SK-N-SH (cell line): ENCODE measurements around the gene GAN. TPM values are rescaled to one million over a fixed set of nuclear protein-coding genes. Genes with fewer than 3 reads are reported as not detected.
"Not testable (repeated sequence)": the region's sequence is repeated elsewhere in the genome, so short reads cannot be mapped to it uniquely, and the experiment has no call there.

Source experiments
- CTCF ChIA-PET: fragments of 300-600, 350-600 bp; formaldehyde crosslinking; extraction: SDS; loops from one replicate; lab custom pipeline; 2021; lab: Yijun Ruan, JAX
- POLR2A ChIA-PET: fragments of 350-600 bp; sonication (Branson Sonifier 250); formaldehyde crosslinking; extraction: SDS; loops from one replicate; lab custom pipeline; 2020; ENCODE audit warnings: antibody characterized with exemption, inconsistent platforms; lab: Yijun Ruan, JAX
- DNase-seq: peaks from one replicate; pipeline ENCODE4 v3.0.0; 2012
- H2AFZ ChIP-seq: fragments of 200-600 bp; sonication (generic); 2 replicates; pipeline ENCODE4 v1.8.1; 2016; ENCODE audit warnings: antibody characterized with exemption, mild to moderate bottlenecking, low read depth
- H3F3A ChIP-seq: fragments of 200-600 bp; sonication (generic); replicated peaks from 2 replicates; pipeline ENCODE3; 2016; ENCODE audit warnings: antibody characterized with exemption, mild to moderate bottlenecking; ENCODE audit not compliant: insufficient read depth
- H3K27ac ChIP-seq, 2 experiments: fragments of 200-500 bp in 1 of 2; fragments of 200-600 bp in 1 of 2; sonication (Bioruptor generic) in 1 of 2; sonication (generic), shearing (Covaris generic) in 1 of 2; 2 replicates each; pipeline versions ENCODE4 v1.5.1 to v1.6.1; 2014 to 2016; ENCODE audit warnings: low read depth in 2 of 2, inconsistent platforms in 1 of 2, low read length in 1 of 2, mild to moderate bottlenecking in 1 of 2, mixed read lengths in 1 of 2
- H3K27me3 ChIP-seq: fragments of 200-600 bp; sonication (generic), shearing (Covaris generic); 2 replicates; pipeline ENCODE4 v1.6.1; 2016; ENCODE audit warnings: mixed run types; ENCODE audit not compliant: insufficient read depth
- H3K36me3 ChIP-seq, 2 experiments: fragments of 200-500 bp in 1 of 2; fragments of 200-600 bp in 1 of 2; sonication (Bioruptor generic) in 1 of 2; sonication (generic) in 1 of 2; replicated peaks in 1 of 2; 2 replicates each; pipeline versions ENCODE3 to v1.5.1; 2014 to 2016; ENCODE audit warnings: low read length in 1 of 2, mild to moderate bottlenecking in 1 of 2; ENCODE audit not compliant: insufficient read depth in 2 of 2, control insufficient read depth in 1 of 2
- H3K4me1 ChIP-seq, 2 experiments: fragments of 200-500 bp in 1 of 2; fragments of 200-600 bp in 1 of 2; sonication (Bioruptor generic) in 1 of 2; sonication (generic), shearing (Covaris generic) in 1 of 2; 2 replicates each; pipeline versions ENCODE4 v1.5.1 to v1.6.1; 2014 to 2016; ENCODE audit warnings: low read depth in 1 of 2, low read length in 1 of 2, mixed run types in 1 of 2; ENCODE audit not compliant: insufficient read depth in 2 of 2, control insufficient read depth in 1 of 2
- H3K4me2 ChIP-seq: fragments of 200-600 bp; sonication (generic), shearing (Covaris generic); 2 replicates; pipeline ENCODE4 v1.6.1; 2017; ENCODE audit warnings: mixed run types
- H3K4me3 ChIP-seq, 2 experiments: fragments of 200-500 bp in 1 of 2; fragments of 200-600 bp in 1 of 2; sonication (Bioruptor generic) in 1 of 2; sonication (generic), shearing (Covaris generic) in 1 of 2; 2 replicates each; pipeline versions ENCODE4 v1.5.1 to v1.8.1; 2014 to 2016; ENCODE audit warnings: low read depth in 2 of 2, inconsistent platforms in 1 of 2, low read length in 1 of 2, mild to moderate bottlenecking in 1 of 2, mixed read lengths in 1 of 2, moderate library complexity in 1 of 2
- H3K79me2 ChIP-seq: fragments of 200-600 bp; sonication (generic); 2 replicates; pipeline ENCODE4 v1.8.1; 2017; ENCODE audit warnings: mild to moderate bottlenecking; ENCODE audit not compliant: insufficient read depth
- H3K9ac ChIP-seq: fragments of 200-600 bp; sonication (generic); 2 replicates; pipeline ENCODE4 v1.6.1; 2017; ENCODE audit warnings: mixed run types
- H3K9me2 ChIP-seq: fragments of 200-600 bp; sonication (generic); 2 replicates; pipeline ENCODE4 v1.6.1; 2017; ENCODE audit warnings: mixed run types
- H3K9me3 ChIP-seq: fragments of 200-600 bp; sonication (generic); 2 replicates; pipeline ENCODE4 v1.6.1; 2017; ENCODE audit warnings: mixed run types, mild to moderate bottlenecking, moderate library complexity
- H4K20me1 ChIP-seq: fragments of 200-600 bp; sonication (generic); 2 replicates; pipeline ENCODE4 v1.6.1; 2017; ENCODE audit warnings: mild to moderate bottlenecking, mixed run types; ENCODE audit not compliant: insufficient read depth
- CHD2 ChIP-seq: fragments of 150-350 bp; IDR thresholded peaks from 2 replicates; pipeline ENCODE4 v1.6.1; 2018; ENCODE audit warnings: low read length; ENCODE audit not compliant: partially characterized antibody
- FOXJ3 ChIP-seq: sonication (generic); formaldehyde crosslinking; IDR thresholded peaks from 2 replicates; pipeline ENCODE4 v1.5.1; 2020; ENCODE audit warnings: mild to moderate bottlenecking, missing genetic modification reagents
- JUND ChIP-seq: IDR thresholded peaks from 2 replicates; pipeline ENCODE4 v1.4.0; 2012
- MEF2A ChIP-seq: IDR thresholded peaks from 2 replicates; pipeline ENCODE4 v1.4.0; 2012; ENCODE audit warnings: low read depth, borderline replicate concordance
- MXI1 ChIP-seq: IDR thresholded peaks from 2 replicates; pipeline ENCODE4 v1.6.1; 2012; ENCODE audit warnings: mild to moderate bottlenecking, low read depth, low read length, improper control_type of control experiment
- POLR2AphosphoS5 ChIP-seq: IDR thresholded peaks from 2 replicates; pipeline ENCODE4 v1.6.1; 2012; ENCODE audit warnings: low read depth, low read length
- RAD21 ChIP-seq: IDR thresholded peaks from 2 replicates; pipeline ENCODE4 v1.6.1; 2012; ENCODE audit warnings: mild to moderate bottlenecking, low read length
- RCOR1 ChIP-seq: fragments of 150-350 bp; IDR thresholded peaks from 2 replicates; pipeline ENCODE4 v1.6.1; 2017; ENCODE audit warnings: antibody characterized with exemption, low read length
- RFX5 ChIP-seq: IDR thresholded peaks from 2 replicates; pipeline ENCODE4 v1.6.1; 2012; ENCODE audit warnings: mild to moderate bottlenecking, improper control_type of control experiment, low read length
- RXRA ChIP-seq: IDR thresholded peaks from 2 replicates; pipeline ENCODE4 v1.4.0; 2012; ENCODE audit warnings: low read depth, mild to moderate bottlenecking, borderline replicate concordance
- SMC3 ChIP-seq: IDR thresholded peaks from 2 replicates; pipeline ENCODE4 v1.6.1; 2012; ENCODE audit warnings: low read depth, low read length, improper control_type of control experiment
- YY1 ChIP-seq: IDR thresholded peaks from 2 replicates; pipeline ENCODE4 v1.4.0; 2012; ENCODE audit warnings: low read depth, mild to moderate bottlenecking
- WGBS: methylation state at CpG from one replicate; pipeline ENCODE4 v1.1.6; 2017; ENCODE audit warnings: low lambda C conversion rate; 5-methylcytosine and 5-hydroxymethylcytosine counted together
- polyA plus RNA-seq, 3 experiments: library from polyadenylated mRNA; depleted of rRNA; stranded (reverse); fragments of >200 nt; gene quantifications; 2 replicates each; pipeline ENCODE4 v1.2.3, GENCODE V29; 2012
- TF ChIP-seq, protein P1 (sequence below): fragments of 150-350 bp; IDR thresholded peaks from 2 replicates; pipeline ENCODE4 v1.6.1; 2016; ENCODE audit warnings: mild to moderate bottlenecking, low read depth, low read length
- TF ChIP-seq, protein P2 (sequence below): IDR thresholded peaks from 2 replicates; pipeline ENCODE4 v1.4.0; 2012; ENCODE audit warnings: low read depth, borderline replicate concordance
- TF ChIP-seq, protein P3 (sequence below): IDR thresholded peaks from 2 replicates; pipeline ENCODE4; 2012
- TF ChIP-seq, protein P4 (sequence below): IDR thresholded peaks from 2 replicates; pipeline ENCODE4 v1.4.0; 2012; ENCODE audit warnings: low read depth, borderline replicate concordance
- TF ChIP-seq, protein P5 (sequence below): IDR thresholded peaks from 2 replicates; pipeline ENCODE4 v1.6.1; 2012; ENCODE audit warnings: mild to moderate bottlenecking, low read depth, low read length, moderate library complexity
- TF ChIP-seq, protein P6 (sequence below): fragments of 200-600 bp; sonication (generic); IDR thresholded peaks from 2 replicates; pipeline ENCODE4 v1.6.1; 2017; ENCODE audit warnings: antibody characterized with exemption, mild to moderate bottlenecking, moderate library complexity

GAN gene
- polyA plus RNA-seq, 1 of the 3 experiments (the other 2 are of a cell fraction): 0.79 TPM

DNA sequence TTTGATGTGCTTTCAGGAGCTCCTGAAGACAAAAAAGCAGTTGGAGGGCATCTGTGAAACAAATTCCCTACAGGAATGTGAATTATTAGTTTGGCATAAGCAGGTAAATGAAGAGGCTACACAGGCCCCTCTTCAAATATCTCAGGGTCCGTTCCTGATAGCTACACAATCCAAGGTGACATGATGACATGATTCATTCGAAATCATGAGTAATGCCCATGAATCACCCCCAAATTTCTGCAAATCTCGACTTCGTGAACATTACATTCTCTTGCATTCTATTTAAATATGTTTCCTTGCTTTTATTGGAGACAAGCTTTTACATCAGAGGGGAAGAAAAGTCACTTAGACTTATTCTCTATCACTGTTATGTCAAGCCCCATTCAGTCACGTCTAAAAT lies 22.3 kb downstream of the GAN start:
- peaks cover 22% of the 10 kb centered on the region; the same call in 1 of the 2 replicates for H3K79me2 ChIP-seq
- no peak for DNase-seq
- peaks cover 0 to 3% of the 10 kb centered on the region in 2 experiments for H3K36me3 ChIP-seq
- 86% methylated on average over 5 of the region's 5 CpGs for WGBS
- ChIA-PET POLR2A (no interaction called here), CTCF (interaction anchor here (0.6 to 1.5 kb wide), 5 partner anchors 28 to 333 kb away, joined by 3 to 4 read pairs (median 3); no protein-coding TSS in a partner anchor)
- H3K4me3 ChIP-seq: no peak overlapping the region
- H3K4me2 ChIP-seq: no peak overlapping the region
- H2AFZ ChIP-seq: no peak overlapping the region
- H3F3A ChIP-seq: no peaks in the 10 kb centered on the region
- no peaks in the 10 kb centered on the region for H3K9me2 ChIP-seq
- H3K4me1 ChIP-seq: no peaks in the 10 kb centered on the region
- H4K20me1 ChIP-seq: no peaks in the 10 kb centered on the region
- H3K9ac ChIP-seq: no peak overlapping the region
- no peak for TF ChIP-seq MXI1
- no peak for TF ChIP-seq MEF2A
- no peak for TF ChIP-seq CHD2
- no peak for TF ChIP-seq RCOR1
- TF ChIP-seq SMC3: no peak
- TF ChIP-seq, protein P1, sequence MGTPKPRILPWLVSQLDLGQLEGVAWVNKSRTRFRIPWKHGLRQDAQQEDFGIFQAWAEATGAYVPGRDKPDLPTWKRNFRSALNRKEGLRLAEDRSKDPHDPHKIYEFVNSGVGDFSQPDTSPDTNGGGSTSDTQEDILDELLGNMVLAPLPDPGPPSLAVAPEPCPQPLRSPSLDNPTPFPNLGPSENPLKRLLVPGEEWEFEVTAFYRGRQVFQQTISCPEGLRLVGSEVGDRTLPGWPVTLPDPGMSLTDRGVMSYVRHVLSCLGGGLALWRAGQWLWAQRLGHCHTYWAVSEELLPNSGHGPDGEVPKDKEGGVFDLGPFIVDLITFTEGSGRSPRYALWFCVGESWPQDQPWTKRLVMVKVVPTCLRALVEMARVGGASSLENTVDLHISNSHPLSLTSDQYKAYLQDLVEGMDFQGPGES: no peak
- no peak for TF ChIP-seq POLR2AphosphoS5
- TF ChIP-seq, protein P2, sequence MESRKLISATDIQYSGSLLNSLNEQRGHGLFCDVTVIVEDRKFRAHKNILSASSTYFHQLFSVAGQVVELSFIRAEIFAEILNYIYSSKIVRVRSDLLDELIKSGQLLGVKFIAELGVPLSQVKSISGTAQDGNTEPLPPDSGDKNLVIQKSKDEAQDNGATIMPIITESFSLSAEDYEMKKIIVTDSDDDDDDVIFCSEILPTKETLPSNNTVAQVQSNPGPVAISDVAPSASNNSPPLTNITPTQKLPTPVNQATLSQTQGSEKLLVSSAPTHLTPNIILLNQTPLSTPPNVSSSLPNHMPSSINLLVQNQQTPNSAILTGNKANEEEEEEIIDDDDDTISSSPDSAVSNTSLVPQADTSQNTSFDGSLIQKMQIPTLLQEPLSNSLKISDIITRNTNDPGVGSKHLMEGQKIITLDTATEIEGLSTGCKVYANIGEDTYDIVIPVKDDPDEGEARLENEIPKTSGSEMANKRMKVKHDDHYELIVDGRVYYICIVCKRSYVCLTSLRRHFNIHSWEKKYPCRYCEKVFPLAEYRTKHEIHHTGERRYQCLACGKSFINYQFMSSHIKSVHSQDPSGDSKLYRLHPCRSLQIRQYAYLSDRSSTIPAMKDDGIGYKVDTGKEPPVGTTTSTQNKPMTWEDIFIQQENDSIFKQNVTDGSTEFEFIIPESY: no peak
- no peak for TF ChIP-seq YY1
- TF ChIP-seq, protein P3, sequence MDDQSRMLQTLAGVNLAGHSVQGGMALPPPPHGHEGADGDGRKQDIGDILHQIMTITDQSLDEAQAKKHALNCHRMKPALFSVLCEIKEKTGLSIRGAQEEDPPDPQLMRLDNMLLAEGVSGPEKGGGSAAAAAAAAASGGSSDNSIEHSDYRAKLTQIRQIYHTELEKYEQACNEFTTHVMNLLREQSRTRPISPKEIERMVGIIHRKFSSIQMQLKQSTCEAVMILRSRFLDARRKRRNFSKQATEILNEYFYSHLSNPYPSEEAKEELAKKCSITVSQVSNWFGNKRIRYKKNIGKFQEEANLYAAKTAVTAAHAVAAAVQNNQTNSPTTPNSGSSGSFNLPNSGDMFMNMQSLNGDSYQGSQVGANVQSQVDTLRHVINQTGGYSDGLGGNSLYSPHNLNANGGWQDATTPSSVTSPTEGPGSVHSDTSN: no peak
- no peak for TF ChIP-seq JUND
- TF ChIP-seq, protein P4, sequence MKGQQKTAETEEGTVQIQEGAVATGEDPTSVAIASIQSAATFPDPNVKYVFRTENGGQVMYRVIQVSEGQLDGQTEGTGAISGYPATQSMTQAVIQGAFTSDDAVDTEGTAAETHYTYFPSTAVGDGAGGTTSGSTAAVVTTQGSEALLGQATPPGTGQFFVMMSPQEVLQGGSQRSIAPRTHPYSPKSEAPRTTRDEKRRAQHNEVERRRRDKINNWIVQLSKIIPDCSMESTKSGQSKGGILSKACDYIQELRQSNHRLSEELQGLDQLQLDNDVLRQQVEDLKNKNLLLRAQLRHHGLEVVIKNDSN: no peak
- TF ChIP-seq, protein P5, sequence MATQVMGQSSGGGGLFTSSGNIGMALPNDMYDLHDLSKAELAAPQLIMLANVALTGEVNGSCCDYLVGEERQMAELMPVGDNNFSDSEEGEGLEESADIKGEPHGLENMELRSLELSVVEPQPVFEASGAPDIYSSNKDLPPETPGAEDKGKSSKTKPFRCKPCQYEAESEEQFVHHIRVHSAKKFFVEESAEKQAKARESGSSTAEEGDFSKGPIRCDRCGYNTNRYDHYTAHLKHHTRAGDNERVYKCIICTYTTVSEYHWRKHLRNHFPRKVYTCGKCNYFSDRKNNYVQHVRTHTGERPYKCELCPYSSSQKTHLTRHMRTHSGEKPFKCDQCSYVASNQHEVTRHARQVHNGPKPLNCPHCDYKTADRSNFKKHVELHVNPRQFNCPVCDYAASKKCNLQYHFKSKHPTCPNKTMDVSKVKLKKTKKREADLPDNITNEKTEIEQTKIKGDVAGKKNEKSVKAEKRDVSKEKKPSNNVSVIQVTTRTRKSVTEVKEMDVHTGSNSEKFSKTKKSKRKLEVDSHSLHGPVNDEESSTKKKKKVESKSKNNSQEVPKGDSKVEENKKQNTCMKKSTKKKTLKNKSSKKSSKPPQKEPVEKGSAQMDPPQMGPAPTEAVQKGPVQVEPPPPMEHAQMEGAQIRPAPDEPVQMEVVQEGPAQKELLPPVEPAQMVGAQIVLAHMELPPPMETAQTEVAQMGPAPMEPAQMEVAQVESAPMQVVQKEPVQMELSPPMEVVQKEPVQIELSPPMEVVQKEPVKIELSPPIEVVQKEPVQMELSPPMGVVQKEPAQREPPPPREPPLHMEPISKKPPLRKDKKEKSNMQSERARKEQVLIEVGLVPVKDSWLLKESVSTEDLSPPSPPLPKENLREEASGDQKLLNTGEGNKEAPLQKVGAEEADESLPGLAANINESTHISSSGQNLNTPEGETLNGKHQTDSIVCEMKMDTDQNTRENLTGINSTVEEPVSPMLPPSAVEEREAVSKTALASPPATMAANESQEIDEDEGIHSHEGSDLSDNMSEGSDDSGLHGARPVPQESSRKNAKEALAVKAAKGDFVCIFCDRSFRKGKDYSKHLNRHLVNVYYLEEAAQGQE: no peak
- no peak for TF ChIP-seq FOXJ3 (CRISPR knock-in tag)
- TF ChIP-seq, protein P6, sequence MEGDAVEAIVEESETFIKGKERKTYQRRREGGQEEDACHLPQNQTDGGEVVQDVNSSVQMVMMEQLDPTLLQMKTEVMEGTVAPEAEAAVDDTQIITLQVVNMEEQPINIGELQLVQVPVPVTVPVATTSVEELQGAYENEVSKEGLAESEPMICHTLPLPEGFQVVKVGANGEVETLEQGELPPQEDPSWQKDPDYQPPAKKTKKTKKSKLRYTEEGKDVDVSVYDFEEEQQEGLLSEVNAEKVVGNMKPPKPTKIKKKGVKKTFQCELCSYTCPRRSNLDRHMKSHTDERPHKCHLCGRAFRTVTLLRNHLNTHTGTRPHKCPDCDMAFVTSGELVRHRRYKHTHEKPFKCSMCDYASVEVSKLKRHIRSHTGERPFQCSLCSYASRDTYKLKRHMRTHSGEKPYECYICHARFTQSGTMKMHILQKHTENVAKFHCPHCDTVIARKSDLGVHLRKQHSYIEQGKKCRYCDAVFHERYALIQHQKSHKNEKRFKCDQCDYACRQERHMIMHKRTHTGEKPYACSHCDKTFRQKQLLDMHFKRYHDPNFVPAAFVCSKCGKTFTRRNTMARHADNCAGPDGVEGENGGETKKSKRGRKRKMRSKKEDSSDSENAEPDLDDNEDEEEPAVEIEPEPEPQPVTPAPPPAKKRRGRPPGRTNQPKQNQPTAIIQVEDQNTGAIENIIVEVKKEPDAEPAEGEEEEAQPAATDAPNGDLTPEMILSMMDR: no peak
- no peak for TF ChIP-seq RAD21
- no peak for TF ChIP-seq RFX5
- no peak for TF ChIP-seq RXRA
- no peaks in the 10 kb centered on the region for H3K27me3 ChIP-seq
- H3K9me3 ChIP-seq: no peaks in the 10 kb centered on the region
- no peak overlapping the region for H3K27ac ChIP-seq

DNA sequence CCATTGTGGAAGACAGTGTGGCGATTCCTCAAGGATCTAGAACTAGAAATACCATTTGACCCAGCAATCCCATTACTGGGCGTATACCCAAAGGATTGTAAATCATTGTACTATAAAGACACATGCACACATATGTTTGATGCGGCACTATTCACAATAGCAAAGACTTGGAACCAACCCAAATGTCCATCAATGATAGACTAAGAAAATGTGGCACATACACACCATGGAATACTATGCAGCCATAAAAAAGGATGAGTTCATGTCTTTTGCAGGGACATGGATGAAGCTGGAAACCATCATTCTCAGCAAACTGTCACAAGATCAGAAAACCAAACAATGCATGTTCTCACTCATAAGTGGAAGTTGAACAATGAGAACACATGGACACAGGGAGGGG lies 30.4 kb downstream of the GAN start:
- DNase-seq, H3K4me3 ChIP-seq, CTCF ChIA-PET, H3K36me3 ChIP-seq, H3K4me2 ChIP-seq, POLR2A ChIA-PET, H3K9me2 ChIP-seq, H3K27ac ChIP-seq, H3K27me3 ChIP-seq, H3K4me1 ChIP-seq, H4K20me1 ChIP-seq, H3F3A ChIP-seq, H3K79me2 ChIP-seq, H2AFZ ChIP-seq, H3K9ac ChIP-seq: not testable (repeated sequence)
- H3K9me3 ChIP-seq: peaks cover 14% of the 10 kb centered on the region; the same call in 1 of the 2 replicates
- WGBS: 93% methylated on average over 3 of the region's 3 CpGs
